ENCODE results near the gene HFE.

DNA sequence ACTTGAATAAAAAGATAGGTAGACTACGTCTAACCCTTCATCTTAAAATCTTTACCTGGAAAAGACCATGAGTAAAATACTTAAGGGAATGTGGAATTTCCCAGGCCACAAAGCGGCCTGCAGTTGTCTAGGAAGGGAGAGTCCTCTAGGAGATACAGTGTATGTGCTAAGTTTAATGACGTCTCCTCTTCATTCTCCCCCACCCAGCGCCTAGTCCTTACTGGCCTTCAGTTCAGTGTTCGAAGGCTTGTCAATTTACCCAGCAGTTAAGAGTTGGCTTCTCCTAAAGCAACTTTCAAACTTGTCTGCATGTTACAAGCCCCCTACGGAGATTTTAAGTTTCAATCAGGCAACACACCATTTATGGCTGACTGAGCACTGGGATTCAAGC lies 35.2 kb downstream of the HFE start:
- TF ChIP-seq, protein P1, sequence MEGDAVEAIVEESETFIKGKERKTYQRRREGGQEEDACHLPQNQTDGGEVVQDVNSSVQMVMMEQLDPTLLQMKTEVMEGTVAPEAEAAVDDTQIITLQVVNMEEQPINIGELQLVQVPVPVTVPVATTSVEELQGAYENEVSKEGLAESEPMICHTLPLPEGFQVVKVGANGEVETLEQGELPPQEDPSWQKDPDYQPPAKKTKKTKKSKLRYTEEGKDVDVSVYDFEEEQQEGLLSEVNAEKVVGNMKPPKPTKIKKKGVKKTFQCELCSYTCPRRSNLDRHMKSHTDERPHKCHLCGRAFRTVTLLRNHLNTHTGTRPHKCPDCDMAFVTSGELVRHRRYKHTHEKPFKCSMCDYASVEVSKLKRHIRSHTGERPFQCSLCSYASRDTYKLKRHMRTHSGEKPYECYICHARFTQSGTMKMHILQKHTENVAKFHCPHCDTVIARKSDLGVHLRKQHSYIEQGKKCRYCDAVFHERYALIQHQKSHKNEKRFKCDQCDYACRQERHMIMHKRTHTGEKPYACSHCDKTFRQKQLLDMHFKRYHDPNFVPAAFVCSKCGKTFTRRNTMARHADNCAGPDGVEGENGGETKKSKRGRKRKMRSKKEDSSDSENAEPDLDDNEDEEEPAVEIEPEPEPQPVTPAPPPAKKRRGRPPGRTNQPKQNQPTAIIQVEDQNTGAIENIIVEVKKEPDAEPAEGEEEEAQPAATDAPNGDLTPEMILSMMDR (IDR thresholded peaks at IDR 0.05), result no peak
- TF ChIP-seq POLR2A (IDR thresholded peaks at IDR 0.05), result no peak

All from heart left ventricle (tissue), 13 donors.